Mesenteric fat pad (tissue), 1 donor: ENCODE measurements around the gene HNRNPUL2. TPM values are rescaled to one million over a fixed set of nuclear protein-coding genes. Genes with fewer than 3 reads are reported as not detected.
A peak's percentile ranks its signal among the peaks of the same experiment; 100 is the strongest.

Experiments
- DNase-seq: peaks from one replicate; pipeline ENCODE4 v3.0.0-alpha.2; 2020; ENCODE audit warnings: low spot score
- total RNA-seq: library from RNA; stranded (reverse); fragmentation: NEBNext Ultra II Directional; extraction: Animal tissue kit (Norgen Biotek cat#: 25700); gene quantifications from one replicate; pipeline ENCODE4 v1.2.1, GENCODE V29; 2021
- donor health status: DM: yes; HTN: yes; CAD: no.

HNRNPUL2 gene
- total RNA-seq, 1 donor from 2014 or later, result 37.7 TPM

DNA sequence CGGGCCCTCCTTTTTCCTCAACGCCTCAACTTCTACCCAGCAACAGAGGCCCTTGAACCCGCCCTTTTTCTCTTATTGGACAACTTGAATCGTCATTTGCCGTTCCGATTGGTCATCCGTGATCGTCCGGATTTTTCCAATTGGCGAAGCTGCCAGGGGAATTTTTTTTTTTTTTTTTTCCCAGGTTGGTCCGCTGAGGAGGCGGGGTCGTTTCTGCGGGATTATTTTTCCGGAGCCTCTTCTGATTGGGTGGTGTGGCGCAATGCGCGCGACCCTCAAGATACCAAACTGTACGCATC, 564 bp upstream of the HNRNPUL2 start:
- no peak for DNase-seq

DNA sequence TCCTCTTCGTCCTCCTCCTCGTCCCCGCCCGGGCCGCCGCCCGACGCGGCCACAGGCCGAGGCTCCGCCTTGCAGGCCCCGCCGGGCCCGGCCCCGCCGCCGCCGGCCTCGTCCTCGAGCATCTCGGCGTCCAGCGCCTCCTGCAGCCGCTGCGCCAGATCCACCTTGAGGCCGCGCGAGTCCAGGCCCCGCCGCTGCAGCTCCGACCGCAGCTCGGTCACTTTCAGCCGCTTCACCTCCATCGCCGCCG, 417 bp downstream of the HNRNPUL2 start:
- no peak for DNase-seq

DNA sequence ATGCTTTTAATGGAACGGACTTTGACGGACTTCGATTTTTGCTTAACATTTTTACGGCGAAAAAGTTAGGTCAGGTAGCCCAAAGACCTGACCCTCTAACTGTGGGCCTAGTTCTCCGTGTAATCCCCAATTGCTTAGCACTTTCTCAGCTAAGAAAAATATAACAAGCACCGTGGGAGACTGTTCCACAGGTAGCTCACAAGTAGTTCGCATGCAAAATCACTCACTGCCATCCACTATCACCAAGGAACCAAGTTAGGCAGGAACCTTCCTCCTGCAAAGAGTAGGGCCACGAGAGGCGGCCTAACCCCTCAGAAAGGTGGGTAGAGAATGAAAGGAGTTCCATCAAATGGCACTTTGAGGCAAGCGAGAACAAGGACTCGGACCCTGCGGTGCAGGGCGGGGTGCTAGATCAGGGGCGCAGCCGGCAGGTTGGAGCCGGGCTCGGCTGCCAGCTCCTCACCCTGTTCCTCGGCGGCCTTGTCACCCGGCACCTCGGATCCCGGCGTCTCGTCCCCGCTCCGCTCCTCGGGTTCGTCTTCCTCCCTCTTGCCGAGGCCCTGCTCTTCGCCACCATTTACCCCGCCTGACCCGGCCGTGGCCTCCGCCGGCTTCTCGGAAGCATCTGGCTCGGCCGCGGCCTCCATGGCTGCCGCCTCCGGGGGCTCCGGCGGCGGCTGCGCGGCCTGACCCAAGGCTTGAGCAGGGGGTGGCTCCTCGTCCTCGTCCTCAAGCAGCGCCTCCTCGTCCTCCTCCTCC, 922 bp downstream of the HNRNPUL2 start:
- DNase-seq, result no peak

DNA sequence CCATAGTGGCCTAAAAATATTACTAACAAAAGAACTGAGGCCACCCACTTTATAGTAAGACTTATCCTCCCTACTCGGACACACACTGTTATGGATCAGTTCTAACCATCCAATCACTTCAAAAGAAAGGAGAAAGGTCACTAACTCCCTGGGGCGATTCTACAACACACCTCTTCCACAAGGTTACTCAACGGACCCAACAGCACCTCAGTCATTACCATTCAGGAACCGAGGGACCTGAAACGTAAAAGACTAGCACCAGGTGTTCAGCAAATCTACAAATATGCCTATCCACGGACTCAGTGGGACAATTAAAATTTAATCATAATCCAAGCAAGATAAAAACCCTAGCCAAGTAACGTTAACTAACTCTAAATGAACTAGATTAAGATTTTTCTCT, 1.6 kb downstream of the HNRNPUL2 start:
- no peak for DNase-seq

DNA sequence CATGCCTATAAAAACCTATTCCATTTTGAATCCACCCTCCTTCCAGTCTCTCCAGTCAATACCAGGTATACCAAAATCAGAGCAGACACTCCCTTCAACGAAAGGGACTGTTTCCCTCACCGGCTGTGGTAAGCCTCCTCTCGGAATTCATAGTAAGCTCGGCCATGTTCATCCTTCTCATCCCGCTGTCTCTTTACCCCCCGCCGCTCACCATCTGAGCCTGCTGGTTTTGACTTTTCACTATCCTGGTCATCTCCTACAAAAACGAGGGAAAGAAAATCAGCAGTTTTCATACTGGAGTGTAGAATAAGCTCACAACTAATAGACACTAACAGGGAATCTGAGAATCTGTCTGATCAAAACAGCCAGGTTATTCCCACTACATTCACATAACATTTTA, 3.1 kb downstream of the HNRNPUL2 start:
- no peak for DNase-seq

DNA sequence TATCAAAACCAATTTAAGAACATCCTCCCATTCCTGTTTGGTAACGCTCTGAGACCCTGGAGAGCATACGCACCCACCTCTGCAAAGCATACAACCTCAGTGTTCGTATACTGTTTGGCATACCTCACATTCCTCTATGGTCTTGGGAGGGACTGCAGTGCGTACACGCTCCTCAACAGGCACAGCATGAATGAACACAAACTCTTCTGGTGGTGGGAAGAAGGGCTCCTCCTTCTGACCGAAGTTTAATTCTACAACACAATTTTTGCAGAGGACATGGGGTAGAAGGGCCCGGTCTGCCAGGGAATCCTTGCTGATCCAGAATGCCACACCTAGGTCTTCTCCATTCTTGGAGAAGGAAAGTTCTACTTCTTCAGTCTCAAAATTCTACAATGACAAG, 5.3 kb downstream of the HNRNPUL2 start:
- no peak for DNase-seq

DNA sequence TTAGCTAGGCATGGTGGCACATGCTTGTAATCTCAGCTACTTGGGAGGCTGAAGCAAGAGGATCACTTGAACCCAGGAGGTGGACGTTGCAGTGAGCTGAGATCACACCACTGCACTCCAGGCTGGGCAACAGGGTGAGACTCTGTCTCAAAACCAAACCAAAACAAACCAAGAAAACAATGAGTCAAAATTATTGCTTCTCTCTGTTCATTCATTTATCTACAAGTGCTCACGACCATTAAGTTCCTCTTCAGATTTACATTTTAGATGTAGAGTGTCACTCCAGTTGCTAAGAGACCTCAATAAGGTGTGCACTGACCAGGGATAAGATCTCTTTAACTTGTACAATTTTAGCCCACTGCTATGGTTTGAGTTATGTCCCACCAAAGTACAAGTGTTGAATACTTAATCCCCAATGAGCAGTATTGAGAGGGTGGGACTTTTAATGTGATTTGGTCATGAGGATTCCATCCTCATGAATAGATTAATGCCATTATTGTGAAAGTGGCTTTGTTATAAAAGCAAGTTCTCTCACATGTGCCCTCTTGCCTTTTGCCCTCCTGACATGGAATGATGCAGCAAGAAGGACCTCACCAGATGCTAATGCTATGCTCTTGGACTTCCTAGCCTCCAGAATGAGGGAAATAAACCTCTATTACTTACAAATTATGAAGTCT, 7.8 kb downstream of the HNRNPUL2 start:
- DNase-seq, result no peak

DNA sequence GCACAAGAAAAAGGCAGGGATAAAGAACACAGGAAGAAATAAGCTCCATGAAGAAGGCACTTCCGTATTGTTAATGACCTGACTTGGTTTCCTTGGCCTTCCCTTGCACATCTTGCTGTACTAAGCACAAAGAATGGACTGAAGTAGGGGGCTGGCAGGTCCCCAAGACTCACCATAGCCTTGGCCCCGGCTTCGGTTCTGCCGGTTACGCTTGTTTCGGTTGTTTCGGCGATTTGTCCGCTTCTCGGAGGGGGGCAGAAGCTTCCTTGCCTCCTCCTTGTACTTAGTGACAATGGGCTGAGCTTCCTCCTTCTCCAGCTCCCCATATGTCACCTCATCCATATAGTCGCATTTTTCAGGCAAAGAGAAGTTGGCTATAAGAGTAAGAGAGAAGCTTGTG, 10.4 kb downstream of the HNRNPUL2 start:
- peak; percentile 76 for DNase-seq

DNA sequence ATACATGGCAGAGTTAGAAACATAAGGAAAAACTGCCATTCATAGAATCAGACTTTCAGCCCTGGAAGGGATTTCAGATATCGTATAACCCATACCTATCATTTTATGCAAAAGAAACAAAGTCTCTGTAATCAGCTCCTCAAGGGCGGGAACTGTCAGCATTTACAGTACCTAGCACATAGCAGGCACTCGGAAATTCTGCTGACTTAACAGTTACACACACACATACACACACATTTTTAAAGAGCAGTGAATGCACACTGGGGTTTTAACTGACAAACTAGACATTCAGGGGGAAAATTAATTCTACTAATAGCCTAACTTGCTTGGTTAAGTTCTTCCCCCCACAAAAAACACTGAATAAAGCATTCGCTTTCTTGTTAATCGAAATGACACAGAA, 11.1 kb downstream of the HNRNPUL2 start:
- DNase-seq, result no peak

DNA sequence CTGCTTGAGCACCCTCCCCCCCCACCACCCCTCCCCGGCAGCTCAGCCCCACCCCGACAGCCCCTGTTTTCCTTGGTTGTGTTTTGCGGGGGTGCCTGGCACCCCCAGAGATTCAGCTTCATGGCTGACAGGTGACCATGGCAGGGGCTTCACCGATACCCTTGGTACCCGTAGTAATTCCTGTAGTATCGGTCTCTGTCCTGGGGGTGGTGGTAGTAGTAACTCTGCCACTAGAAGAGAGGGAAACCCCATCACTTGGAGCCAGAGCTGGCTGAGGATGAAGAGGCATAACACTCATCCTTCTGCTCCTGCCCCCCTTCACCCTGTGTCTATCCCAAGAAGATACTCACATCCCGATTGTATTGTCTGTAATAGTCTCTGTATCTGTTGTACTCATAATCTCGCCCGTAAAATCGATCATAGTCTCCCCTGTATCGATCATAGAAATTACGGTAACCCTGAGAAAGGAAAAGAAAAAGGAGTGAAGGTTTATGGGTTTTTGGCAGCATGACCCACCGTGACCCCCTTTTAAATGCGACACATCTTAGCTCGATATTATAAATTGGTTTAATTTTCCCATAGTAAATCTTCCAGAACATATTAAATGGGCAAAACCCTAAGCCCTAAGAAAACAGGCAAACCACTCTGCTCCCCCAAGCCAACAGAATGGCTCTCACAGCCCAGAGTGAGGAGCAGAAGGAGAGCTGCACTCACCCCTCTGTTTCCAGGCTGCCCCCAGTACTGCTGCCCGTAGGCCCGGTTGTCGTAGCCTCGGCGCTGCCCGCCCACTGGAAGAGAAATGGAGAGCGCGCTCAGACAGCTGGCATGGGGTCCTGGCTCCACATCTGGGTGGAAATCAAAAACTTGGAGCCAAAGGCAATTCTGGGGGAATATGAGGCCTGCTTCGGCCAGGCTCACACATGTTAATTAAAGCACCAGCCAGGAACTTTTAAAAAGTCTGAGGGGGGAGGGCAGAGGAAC, 11.8 kb downstream of the HNRNPUL2 start:
- DNase-seq, result peak; percentile 37

DNA sequence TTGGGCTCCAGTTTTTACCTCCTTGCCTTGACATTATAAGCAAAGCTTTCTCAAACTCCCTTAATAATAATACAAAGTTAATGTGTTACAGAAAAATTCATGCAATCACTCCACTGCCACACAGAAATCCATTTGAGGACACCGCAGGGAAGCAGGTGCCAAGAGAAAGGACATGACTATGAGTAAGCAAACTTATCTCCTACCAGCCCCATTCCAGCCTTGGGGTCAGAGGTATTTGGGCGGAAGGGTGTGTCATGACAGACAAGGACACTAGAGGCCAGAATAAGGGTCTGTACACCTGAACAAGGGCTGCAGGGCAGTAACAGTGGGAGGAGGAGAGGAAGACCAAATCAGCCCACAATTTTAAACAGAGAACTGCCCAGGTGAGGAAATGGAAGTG, 13.9 kb downstream of the HNRNPUL2 start:
- DNase-seq, result no peak

DNA sequence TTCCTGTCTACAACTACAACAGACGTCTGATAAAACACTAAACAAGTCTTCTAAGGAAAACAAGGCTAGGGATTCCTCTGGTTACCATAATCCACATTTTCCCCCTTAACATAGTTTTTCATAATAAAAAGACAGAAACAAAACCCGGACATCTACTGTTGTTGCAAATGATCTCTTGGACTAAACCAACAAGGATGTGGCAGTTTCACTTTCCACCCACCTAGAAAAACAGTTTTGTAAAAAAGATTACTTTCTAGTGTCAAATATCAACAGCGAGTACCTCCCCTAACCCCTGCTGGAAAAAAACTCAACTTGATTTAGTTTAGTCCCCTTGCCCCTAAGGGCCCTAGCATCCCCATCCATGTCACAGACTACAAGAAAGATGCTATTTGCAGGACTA, 14.4 kb downstream of the HNRNPUL2 start:
- DNase-seq, result no peak

DNA sequence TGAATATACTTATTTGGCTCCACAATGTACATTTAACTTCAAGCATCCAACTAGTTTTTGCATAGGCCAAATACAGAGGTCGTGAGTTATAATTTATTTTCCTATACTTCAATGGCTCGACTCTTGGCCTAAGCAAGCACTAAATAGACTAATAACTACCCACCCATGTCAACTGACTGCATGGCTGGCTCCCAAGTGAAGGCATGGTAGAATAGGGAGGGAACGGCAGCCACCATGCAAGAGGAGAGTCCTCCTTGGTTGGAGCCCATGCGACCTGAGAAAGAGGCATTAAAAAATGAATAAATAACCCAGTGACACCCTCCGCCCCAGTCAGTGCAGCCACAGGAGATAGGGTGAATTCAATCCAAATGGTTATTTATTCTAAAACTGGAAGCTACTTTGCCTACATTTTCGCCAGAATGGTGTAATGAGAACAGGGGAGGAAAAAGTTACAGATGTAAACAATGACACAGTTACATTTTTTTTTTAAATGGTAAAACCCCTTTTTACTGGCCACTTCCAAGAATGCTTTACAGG, 14.9 kb downstream of the HNRNPUL2 start:
- DNase-seq, result no peak

DNA sequence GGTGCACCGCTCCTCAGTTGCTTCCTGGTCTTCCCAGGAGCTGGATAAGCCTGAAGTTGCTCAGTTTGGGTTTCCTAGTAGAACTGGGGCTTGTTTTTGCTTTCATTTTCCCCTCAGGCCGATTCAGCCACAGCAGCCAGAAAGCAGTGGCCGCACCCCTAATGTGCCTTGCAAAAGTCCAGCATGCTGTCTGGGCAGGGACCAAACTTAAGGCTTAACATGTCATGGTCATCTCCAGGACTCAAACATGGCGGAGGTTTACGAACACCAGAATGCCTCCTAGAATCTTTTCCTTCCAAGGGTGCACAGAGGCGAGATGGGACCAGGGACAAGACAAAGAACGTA, 17.3 kb downstream of the HNRNPUL2 start:
- no peak for DNase-seq

DNA sequence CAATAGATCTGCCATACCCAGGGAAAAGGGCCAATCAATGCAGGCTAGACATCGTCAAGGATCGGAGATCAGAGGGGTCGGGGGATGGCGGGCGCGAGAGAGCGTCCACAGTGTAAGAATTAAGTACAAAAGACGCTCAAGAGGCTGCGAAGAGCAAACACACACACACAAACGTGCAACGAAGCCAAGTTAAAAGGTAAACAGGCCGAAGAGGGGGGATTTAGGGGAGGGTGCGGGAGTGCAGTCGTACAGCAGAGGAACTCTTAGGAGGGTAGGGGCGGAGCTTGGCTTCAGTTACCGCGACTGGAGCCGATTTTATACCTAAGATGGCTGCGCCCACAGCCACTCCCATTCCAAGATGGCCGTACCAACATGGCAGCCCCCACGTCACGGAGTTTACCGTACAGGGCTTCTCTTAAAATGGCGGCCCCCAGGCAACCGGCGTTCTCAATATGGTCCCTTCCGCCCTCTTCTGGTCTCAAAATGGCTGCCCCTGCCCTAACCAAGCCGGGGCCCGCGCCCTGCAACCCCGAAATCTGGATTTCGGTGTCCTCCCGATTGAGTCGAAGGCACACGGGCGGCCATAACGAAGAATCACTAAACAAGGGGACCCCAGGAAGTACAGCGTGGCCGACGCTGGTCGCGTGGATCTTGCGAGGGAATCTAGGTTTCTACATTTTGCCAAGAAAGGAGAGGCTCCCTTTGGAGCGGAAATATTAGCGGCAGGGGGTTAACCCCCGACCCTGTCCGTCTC, 17.8 kb downstream of the HNRNPUL2 start:
- DNase-seq, result peak; percentile 97

DNA sequence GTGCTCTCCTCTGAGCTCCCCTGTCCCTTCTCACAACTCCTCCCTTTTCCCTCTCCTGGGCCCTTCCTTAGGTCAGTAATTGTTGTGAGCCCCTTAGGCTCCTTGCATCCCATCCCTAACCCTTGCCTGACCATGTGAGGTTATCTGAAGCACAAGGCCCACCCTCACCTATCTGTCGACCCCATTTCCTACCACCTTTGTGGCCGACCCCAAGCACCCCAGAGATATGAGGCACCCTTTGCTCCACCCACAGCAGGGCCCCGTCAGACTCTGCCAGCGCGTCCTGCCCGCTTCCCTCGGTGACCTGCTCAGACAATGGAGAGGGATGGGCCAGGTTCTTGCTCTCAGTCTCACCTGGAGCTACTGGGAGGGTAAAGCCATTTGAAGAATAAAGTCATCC, 18.5 kb downstream of the HNRNPUL2 start:
- no peak for DNase-seq

DNA sequence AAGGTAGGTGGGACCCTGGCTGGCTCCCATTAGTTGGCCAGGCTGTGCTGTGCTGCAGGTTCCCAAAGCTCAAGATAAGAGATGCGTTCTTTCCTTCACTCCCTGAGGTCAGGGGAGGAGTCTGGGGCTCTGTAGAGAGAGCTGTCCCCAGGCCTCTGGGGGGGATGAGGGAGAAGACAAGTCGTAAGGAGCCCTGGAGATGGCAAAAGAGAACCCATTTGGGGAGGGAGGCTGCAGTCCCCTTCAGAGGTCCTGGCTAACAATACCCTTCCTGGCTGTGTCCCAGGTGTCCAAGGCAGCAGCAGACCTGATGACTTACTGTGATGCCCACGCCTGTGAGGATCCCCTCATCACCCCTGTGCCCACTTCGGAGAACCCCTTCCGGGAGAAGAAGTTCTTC, 18.9 kb downstream of the HNRNPUL2 start:
- no peak for DNase-seq

DNA sequence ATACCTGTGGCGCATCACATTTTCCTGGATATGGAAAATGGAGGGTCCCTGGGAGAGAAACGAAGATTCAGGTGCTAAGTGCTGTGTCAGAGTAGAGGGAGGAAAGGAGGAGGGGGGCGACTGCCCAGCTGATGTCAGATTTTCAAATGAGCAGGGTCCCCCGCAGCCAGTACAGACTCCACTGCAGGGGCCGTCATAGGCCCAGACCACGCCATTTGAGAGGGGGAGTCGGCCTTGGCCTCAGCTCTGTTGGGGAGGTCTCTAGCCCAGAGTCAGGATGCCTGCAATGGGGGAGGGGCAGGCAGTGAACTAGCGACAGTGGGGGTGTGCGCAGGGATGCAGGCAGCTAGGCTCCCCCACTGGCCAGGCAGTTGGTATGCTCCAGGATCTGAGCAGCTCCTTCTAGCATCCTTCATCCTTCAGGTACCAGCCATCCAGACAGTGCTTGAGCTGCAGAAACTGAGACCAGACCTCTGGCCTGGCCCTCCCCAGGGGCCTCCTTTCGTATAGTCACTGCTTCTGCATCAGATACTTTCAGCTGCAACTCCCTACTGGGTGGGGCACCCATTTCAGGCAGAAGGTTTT, 19.9 kb downstream of the HNRNPUL2 start, which contains the start of the genes BSCL2 and GNG3:
Gene BSCL2 (minus strand): TSS at position 148 of the 585 bp plus-strand sequence. CDS start 229 bp downstream, outside the sequence.
Gene GNG3 (plus strand): TSS at position 400 of the 585 bp plus-strand sequence. CDS start 620 bp downstream, outside the sequence.
- DNase-seq, result no peak

DNA sequence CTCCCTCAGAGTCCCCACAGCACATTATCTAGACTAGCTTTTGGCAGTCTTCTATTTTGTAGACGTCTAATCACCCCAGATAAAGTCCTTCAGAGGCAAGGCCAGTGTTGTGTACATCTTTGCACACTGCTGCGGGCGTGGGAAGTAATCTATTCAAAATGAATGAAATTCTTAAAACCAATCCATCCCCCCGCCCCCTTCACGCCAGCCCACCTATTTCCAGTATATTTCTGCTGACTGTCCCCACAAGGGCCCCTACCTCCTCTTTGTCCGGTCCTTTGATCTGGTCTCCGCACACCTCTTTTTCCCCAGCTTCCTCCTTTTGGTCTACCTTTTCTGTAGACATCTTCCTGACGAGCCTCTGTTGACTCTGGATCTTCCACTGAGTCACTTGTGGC, 20.4 kb downstream of the HNRNPUL2 start:
- DNase-seq, result no peak
